NCI-H128 (cell line): ENCODE data around the gene TUBA4B.

Source experiments
- DNase-seq: peaks from one replicate; lab custom pipeline; 2025; ENCODE audit not compliant: unreplicated experiment; lab: John Stamatoyannopoulos, UW

Gene TUBA4B

GRCh38 chr2:219314804-219315468 lies 61.9 kb downstream of the TUBA4B start:
- no peak for DNase-seq
